ENCODE data around the gene TMEM240. TPM values are rescaled to one million over a fixed set of nuclear protein-coding genes. Genes with fewer than 3 reads are reported as not detected.
"Not testable (repeated sequence)": the region's sequence is repeated elsewhere in the genome, so short reads cannot be mapped to it uniquely, and the experiment has no call there.

TMEM240 gene
- total RNA-seq, 1 donor from 2014 or later, result 1.6 TPM

GRCh38 chr1:1534401-1535154, 5.8 kb downstream of the TMEM240 start:
- no peak overlapping the region for H3K4me3 ChIP-seq (ENCODE audit: low read depth, low read length)
- TF ChIP-seq, protein P1, sequence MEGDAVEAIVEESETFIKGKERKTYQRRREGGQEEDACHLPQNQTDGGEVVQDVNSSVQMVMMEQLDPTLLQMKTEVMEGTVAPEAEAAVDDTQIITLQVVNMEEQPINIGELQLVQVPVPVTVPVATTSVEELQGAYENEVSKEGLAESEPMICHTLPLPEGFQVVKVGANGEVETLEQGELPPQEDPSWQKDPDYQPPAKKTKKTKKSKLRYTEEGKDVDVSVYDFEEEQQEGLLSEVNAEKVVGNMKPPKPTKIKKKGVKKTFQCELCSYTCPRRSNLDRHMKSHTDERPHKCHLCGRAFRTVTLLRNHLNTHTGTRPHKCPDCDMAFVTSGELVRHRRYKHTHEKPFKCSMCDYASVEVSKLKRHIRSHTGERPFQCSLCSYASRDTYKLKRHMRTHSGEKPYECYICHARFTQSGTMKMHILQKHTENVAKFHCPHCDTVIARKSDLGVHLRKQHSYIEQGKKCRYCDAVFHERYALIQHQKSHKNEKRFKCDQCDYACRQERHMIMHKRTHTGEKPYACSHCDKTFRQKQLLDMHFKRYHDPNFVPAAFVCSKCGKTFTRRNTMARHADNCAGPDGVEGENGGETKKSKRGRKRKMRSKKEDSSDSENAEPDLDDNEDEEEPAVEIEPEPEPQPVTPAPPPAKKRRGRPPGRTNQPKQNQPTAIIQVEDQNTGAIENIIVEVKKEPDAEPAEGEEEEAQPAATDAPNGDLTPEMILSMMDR (conservative IDR thresholded peaks at IDR 0.05; ENCODE audit: low read depth, low read length), result no peak
- DNase-seq (ENCODE audit: low read depth), result no peak

DNA sequence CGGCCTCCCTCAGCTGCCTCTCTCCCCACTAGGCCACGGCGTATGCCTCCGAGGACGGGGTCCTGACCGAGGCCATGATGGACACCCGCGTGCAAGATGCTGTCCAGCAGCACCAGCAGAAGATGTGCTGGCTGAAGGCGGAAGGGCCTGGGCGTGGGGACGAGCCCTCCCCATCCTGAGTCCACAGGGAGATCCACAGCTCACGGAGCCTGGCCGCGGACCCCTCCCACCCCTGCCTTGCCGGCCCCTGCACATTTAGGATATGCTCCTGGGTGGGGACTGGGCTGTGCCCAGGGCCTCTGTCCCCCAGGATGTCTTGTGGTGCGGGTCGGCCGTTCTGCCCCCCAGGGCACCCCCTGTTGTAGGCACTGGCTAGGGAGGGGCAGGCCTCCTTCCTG, 6.5 kb downstream of the TMEM240 start:
- not testable (repeated sequence) for DNase-seq (ENCODE audit: low read depth); H3K4me3 ChIP-seq (ENCODE audit: low read depth, low read length)

DNA sequence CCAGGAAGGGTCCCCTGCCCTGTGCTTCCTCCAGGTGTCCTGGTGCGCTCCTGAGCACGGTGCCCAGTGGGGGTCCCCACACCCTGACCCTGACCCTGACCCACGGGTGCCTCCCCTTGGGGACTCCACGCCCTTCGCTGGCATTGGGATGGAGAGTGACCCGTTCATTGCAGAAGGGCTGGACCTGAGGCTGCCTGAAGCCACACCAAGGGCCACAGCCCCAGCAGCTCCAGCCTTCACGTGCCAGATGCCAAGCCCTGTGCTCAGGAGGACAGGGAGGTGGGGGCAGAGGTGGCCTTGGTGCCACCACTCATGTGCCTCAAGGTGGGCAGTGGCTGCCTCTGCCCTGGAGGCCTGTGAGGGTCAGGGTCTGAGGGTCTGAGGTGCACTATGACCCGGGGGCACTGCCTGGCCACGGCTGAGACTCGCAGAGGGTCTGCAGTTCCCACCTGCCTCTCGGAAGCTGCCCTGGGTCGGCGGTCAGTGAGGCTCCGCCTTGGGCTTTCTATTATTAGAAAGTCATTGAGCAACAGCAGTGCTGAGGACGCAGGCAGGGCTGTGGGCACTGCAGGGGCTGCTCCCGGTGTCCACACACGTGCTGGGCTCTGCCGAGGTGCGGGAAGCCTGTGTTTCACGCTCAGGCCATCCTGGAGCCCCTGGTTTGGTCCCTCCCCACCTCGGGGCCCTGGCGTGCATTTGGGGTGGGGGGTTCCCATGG, 7.1 kb downstream of the TMEM240 start:
- not testable (repeated sequence) for DNase-seq (ENCODE audit: low read depth); H3K4me3 ChIP-seq (ENCODE audit: low read depth, low read length)

- no peak for DNase-seq (ENCODE audit: low read depth)
- H3K4me3 ChIP-seq (ENCODE audit: low read depth, low read length), result no peak overlapping the region
- TF ChIP-seq, protein P1 (conservative IDR thresholded peaks at IDR 0.05; ENCODE audit: low read depth, low read length), result no peak
Observed at GRCh38 chr1:1531947-1532346, 8.5 kb downstream of the TMEM240 start.

GRCh38 chr1:1529936-1530335, 10.5 kb downstream of the TMEM240 start:
- no peak overlapping the region for H3K4me3 ChIP-seq (ENCODE audit: low read depth, low read length)
- TF ChIP-seq, protein P1 (conservative IDR thresholded peaks at IDR 0.05; ENCODE audit: low read depth, low read length), result no peak
- DNase-seq (ENCODE audit: low read depth), result no peak

GRCh38 chr1:1529321-1529720, 11.1 kb downstream of the TMEM240 start:
- H3K4me3 ChIP-seq (ENCODE audit: low read depth, low read length), result no peak overlapping the region
- TF ChIP-seq, protein P1 (conservative IDR thresholded peaks at IDR 0.05; ENCODE audit: low read depth, low read length), result no peak
- DNase-seq (ENCODE audit: low read depth), result no peak

- no peak for DNase-seq (ENCODE audit: low read depth)
Observed at GRCh38 chr1:1528301-1529267, 11.8 kb downstream of the TMEM240 start.

More at GRCh38 chr1:1528301-1529267, 11.8 kb downstream of the TMEM240 start:
- H3K4me3 ChIP-seq (ENCODE audit: low read depth, low read length), result no peak overlapping the region
- TF ChIP-seq, protein P1 (conservative IDR thresholded peaks at IDR 0.05; ENCODE audit: low read depth, low read length), result no peak

Data from epithelial cell of proximal tubule (primary cell).